Smooth muscle cell of the brain vasculature (primary cell): Measurements from ENCODE around the gene POLE2.
"Not testable (repeated sequence)": the region's sequence is repeated elsewhere in the genome, so short reads cannot be mapped to it uniquely, and the experiment has no call there.

Experiments
- DNase-seq: peaks from one replicate; pipeline ENCODE4 v3.0.0-alpha.2; 2012; ENCODE audit warnings: low read depth, low spot score

The POLE2 gene, protein sequence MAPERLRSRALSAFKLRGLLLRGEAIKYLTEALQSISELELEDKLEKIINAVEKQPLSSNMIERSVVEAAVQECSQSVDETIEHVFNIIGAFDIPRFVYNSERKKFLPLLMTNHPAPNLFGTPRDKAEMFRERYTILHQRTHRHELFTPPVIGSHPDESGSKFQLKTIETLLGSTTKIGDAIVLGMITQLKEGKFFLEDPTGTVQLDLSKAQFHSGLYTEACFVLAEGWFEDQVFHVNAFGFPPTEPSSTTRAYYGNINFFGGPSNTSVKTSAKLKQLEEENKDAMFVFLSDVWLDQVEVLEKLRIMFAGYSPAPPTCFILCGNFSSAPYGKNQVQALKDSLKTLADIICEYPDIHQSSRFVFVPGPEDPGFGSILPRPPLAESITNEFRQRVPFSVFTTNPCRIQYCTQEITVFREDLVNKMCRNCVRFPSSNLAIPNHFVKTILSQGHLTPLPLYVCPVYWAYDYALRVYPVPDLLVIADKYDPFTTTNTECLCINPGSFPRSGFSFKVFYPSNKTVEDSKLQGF

DNA sequence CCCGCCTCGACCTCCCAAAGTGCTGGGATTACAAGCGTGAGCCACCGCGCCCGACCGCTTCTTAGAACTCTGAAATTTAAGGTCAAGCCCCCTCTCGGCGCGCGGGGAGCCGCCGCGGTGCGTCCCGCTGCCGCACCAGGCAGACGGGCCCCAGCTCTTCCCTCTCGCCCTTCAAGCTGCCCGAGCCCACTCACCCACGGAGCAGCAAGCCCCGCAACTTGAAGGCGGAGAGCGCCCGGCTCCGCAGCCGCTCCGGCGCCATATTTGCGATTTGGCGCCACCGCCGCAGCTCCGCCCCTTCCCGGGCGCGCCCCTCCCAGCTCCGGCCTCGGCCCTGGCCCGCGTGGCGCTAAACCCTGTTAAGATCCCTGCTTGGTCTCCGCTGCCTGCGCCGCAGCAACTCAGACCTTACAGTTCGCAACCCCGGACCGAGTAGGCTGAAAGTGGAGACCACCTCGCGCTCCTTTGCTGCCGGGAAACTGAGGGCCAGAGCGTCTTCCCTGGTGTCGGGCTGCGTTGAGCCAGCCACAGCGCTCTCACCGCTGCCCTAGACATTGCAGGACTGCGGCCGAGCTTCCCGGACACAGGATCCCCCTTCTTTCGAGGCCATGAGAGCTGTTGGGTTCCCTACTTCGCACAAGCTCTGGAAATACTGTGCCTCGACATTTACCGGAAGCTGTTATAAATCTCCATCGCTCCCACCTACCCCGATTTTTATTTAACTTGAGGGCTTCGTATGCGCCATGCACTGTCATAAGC is at the start of gene POLE2:
Gene POLE2 (minus strand): TSS at position 273 of the 759 bp plus-strand sequence. CDS start 11 bp downstream, at position 262.
- DNase-seq, result peak; percentile 35

DNA sequence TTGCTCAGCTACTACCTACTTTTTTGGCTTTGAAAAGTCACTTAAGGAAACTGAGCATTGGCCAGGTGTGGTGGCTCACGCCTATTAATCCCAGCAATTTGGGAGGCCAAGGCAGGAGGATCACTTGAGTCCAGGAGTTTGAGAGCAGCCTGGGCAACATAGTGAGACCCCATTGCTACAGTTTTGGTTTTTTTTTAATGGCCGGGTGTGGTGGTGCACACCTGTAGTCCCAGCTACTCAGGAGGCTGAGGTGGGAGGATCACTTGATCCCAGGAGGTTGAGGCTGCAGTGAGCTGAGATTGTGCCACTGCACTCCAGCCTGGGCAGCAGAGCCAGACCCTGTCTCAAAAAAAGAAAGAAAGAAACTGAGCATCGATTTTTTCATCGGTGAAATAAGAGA is 47.7 kb upstream of the POLE2 start:
- DNase-seq, result not testable (repeated sequence)

DNA sequence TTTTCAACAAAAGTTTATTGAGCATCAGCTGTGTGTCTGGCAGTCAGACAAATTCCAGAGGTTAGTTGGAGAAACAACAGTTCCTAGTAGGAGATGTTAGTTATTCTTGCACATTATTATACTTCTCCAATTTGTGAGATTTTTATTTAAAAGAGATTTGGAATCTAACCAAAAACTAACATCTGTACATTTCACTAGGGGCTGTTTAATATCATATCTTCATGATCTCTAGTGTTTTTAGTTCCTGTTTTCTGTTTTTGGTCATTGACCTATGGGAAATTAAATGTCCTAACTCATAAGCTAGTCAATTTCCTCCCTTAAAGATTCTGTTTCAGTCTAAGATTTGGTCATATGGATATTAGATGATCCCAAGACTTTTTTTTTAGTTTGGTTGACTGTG is 45.8 kb upstream of the POLE2 start:
- DNase-seq, result no peak

DNA sequence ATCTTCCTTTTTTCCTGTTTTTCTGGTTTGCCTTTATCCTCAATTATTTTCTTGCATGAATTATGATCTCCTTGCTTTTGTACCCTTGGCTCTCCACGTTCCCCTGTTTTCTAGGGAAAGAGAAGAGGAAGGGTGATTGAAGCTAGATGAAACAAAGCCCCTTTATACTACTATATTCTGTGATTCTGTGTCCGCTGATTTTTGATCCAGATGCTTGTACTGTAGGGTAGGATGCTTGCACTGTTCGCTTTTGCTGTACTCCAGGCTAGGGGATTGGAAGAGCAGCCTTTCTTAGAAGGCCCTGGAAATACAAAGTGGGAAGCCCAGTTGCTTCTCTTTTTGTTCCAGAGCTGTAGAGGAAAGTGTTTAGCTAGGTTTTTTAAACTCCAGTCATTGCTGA is 44.9 kb upstream of the POLE2 start:
- no peak for DNase-seq

DNA sequence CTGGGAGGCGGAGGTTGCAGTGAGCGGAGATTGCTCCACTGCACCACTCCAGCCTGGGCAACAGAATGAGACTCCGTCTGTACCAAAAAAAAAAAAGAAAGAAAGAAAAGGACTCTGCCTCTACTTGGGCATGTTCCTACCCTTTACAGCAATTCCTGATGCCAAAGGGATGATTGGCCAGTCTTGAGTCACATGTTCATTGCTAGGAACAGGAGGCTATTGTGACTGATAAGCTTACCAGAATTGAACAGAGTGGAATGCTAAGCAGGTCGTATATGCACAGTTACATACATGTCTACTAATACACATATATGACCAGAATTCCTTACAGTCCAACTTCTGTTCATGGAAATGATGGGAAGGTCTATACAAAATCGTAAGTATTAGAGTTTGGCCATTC is 39.2 kb upstream of the POLE2 start:
- no peak for DNase-seq

DNA sequence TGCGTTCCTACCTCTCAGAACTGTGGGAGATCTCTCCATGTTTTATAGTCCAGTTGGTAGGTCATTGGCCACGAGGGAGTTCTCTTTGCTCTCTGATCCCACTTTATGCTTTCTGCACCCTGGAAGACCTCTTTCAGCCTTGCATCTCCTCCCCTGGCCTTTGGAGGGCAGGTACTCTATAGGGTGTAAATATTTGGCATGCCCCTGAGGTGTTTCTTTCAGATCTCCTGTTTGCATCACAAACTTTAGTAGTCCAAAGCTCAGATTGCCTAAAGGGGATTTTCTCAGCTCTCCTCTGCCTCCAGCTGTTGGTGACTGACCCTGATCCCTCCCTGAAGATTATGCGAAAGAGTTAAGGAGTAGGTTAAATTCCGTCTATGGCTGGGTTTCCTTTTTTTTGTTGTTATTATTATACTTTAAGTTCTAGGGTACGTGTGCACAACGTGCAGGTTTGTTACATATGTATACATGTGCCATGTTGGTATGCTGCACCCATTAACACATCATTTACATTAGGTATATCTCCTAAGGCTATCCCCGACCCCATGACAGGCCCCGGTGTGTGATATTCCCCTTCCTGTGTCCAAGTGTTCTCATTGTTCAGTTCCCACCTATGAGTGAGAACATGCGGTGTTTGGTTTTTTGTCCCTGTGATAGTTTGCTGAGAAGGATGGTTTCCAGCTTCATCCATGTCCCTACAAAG is 33.9 kb upstream of the POLE2 start:
- not testable (repeated sequence) for DNase-seq

DNA sequence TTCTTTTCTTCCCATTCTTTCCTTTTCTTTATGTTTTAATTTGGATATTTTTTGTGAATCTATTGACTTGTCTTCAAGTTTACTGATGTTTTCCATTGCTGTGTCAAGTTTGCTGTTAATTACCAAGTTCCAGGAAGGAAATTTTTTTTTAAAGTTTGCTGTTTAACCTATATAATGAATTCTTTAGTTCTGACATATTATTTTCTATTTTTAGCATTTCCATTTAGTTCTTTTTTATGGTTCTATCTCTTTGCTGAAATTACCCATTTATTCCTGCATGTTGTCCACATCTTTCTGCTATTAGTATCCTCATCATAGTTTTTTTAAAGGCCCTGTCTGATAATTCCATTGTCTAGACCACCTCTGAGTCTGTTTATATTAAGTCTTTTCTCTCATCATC is 32.7 kb upstream of the POLE2 start:
- DNase-seq, result no peak

DNA sequence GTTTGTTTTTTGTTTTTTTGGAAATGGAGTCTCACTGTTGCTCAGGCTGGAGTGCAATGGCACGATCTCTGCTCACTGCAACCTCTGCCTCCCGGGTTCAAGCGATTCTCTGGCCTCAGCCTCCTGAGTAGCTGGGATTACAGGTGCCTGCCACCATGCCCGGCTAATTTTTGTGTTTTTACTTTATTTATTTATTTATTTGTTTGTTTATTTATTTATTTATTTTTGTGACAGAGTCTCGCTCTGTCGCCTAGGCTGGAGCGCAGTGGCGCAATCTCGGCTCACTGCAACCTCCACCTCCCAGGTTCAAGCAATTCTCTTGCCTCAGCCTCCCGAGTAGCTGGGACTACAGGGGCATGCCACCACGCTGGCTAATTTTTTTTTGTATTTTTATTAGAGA is 23.0 kb upstream of the POLE2 start:
- DNase-seq, result not testable (repeated sequence)

DNA sequence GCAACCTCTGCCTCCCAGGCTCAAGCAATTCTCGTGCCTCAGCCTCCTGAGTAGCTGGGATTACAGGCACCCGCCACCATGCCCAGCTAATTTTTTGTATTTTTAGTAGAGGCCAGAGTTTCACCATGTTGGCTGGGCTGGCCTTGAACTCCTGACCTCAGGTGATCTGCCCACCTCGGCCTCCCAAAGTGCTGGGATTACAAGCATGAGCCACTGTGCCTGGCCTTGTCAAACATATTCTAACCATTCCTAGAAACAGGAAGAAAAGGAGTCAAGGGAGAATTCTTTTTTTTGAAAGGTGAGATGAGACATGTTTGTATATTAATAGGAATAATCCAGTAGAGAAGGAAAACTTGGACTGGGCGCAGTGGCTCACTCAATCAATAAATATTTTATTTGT is 16.5 kb upstream of the POLE2 start:
- DNase-seq, result not testable (repeated sequence)

DNA sequence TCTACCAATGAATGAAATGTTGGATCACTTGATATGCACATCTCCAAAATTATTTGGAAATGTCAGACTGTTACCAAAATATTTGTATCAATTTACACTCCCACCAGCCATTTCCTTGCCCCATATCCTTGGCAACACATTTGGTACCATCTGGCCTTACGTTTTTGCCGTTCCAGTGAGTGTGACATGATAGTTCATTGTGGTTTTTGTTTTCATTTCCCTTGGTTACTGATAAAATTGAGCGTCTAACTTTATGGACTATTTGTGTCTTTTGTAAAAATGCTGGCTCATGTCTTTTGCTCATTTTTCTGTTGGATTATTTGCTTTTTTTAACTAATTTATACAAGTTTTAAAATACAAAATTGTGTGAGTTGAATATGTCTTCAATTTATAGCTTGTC is 16.0 kb upstream of the POLE2 start:
- no peak for DNase-seq

DNA sequence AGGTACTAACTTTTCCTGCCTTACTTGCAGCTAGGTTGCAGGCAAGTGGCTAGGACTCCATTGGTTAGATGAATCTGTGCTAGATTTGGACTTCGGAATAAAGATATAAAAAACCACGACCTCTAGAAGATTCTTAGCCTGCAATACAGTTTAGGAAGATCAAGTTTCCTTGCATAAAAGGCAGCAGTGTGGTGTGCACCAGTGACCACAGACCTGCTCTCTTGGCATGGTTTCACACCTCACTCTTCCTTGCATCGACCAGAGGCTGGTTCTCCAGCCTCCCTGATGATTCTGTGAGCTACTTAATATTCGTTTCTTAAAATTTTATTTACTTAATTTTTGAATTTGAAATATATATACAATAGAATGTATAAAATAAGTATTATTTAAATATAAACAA is 14.7 kb upstream of the POLE2 start:
- no peak for DNase-seq

DNA sequence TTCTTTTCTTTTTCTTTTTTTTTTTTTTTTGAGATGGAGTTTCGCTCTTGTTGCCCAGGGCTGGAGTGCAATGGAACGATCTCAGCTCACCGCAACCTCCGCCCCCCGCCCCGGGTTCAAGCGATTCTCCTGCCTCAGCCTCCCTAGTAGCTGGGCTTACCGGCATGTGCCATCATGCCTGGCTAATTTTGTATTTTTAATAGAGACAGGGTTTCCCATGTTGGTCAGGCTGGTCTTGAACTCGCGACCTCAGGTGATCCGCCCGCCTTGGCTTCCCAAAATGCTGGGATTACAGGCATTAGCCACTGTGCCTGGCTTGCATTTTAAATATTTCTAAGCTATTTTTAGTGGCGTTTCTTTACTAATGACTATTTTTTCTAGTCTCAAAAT is 5.7 kb upstream of the POLE2 start:
- DNase-seq, result not testable (repeated sequence)

DNA sequence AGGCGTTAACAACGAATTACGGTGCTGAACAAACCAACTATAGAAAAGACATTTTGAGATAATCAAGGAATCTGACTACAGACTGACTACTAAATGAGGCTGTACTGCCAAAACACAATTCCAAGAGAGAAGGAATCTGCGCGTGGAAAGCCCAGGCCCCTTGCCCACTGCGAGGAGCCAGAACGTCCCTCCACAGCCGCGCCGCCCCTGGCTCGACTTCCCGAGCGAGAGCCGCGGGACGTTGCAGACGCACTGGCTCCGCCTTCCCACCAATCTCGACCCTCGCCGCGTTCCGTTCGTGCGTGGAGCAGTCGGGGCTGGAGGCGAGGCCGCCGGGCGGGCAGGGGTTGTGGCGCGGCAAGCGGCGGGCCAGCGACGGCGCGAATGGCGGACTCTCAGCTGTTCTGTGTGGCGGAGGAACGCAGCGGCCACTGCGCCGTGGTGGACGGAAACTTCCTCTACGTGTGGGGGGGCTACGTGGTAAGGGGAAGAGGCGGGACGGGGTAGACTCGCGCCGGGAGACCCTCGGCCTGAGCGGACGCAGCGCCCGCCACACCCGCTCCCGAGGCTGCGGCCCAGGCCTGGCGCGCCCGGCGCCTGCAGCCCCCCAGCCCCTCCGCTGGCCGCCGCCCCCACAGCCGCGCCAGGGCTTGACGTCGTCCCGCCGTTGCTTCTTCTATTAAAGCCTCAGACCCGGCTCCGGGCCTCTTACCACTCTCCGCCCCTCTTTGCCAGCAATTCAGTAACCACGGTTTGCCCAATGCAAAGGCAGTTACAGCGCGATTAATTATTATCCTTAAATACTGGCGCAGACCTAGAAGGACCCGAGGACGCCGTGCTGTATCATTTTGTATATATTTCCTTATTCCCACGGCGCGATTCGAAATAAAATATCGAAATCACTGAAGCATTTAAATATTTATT is 5.1 kb upstream of the POLE2 start, which contains the start of gene KLHDC1:
Gene KLHDC1 (plus strand): TSS at position 310 of the 924 bp plus-strand sequence. CDS start 75 bp downstream, at position 385.
- DNase-seq, result peak; percentile 36

DNA sequence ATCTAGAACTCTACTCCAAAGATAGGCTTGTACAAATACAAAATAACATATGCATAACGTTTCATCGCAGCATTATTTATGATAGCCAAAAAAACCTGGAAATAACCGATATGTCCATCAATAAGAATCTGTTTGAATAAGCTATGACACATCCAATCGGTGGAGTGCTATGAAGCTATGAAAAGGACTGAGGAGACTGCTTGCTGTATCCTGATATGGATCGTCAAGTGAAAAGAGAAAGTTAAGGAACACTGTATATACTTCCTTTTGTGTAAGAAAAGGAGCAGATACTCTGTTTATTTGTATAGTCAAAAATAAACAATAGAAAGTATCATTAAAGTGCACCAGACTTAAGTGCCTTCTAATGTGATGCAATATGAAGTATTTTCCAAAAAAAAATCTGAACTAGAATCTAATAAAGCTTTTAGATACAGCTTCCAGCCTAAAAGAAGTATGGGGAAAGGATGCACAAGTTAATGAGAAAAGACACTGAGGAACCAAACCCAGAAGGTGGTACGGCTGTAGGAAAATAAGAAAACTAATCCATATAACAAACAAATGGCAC is 4.3 kb upstream of the POLE2 start:
- no peak for DNase-seq

DNA sequence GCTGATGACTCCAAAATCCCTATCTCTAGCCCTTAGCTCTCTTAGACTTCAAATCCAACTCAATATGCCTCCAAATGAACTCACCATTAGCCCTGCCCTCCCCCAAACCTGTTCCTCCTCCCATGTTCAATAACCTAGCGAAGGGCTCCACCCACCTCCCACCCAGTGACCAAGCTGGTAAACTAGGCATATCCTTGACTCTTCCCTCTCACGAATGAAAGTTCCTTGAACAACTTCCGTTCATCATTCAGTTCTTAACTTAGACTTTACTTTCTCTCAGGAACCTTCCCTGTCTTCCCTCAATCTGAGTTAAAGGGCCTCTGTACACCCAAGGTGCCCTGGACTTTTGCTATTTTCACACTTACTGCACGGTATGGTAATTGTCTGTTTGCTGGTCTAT is 3.0 kb upstream of the POLE2 start:
- DNase-seq, result no peak

DNA sequence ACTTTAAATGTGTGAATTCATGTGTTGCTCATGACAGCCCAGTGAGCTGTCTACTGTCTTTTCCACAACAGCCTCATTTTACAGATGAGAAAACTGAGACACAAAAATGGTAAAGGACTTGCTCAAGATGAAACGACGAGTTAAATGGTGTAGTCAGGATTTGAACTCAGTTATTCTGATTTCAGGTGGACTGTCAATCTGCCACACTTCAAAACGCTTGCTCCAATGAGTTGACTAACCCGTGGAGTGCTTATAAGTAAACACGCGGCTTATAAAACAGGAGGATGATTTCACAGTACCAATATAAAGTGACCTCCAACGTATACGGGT is 652 bp upstream of the POLE2 start:
- DNase-seq, result no peak

DNA sequence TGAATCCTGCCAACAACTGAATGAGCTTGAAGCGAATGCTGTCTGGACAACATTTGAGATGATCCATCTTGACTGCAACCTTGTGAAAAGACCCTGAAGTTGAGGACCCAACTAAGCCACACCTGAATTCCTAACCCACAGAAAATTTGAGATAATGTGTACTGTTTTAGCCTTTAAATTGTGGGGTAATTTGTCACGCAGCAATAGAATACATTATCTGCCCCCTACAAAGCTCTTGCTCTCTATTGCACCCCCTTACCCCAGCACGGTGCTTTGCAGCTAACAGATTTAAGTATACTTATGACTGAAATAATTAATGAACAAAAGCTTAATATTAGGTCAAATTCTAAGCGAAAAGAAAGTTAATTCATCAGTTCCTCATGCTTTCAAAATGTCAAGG is 1.6 kb downstream of the POLE2 start:
- no peak for DNase-seq

DNA sequence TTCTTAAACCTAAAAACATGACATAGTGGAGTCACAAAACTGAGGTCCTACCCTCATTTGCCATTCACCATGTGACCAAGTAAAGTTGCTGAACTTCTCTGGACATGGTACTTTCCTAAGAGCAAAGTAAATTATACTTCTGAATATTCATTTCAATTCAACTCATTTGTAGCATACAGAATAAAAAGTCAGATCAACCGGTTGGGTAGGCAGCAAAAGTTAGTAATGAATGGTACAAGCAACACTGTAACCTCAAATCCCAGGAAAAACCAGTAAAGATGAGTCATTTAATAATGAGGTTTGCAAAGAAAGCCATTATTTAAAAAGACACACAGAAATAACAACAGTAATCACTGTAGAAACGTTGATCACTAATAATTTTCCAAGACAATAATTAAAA is 8.7 kb downstream of the POLE2 start:
- no peak for DNase-seq

DNA sequence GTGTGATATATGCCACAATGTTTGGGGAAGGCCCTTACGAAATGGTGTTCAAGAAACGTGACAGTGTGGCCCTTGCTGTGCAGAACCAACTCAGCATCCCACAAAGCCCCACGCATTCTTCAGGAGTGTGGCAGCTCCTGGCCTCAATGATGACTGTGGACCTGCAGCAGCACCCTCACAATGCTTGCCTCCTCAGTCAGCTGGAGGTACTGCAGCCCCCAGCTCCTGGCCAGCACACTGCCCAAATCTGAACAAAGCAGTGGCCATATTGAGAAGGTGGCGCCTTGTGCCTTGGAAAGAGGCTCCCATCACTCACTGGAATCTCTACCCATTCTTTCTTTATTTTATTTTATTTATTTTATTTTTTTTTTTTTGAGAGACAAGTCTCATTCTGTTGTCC is 10.4 kb downstream of the POLE2 start:
- no peak for DNase-seq

DNA sequence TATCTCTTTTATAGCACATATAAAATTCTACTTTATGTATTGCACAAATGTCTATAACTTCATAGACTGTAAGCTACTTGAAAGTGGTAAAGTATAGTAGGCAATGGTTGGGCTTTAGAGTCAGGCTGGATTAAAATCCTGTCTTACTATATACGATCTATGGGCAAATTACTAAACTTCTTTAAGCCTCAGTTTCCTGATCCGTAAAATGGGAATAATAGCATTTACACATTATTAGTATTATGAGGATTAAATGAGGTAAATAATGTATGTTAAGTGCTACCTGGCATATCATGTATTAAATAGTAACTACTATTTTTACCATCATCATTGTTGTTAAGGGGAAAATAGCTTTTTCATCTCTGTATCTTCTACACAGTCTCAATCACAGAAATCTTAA is 14.4 kb downstream of the POLE2 start:
- no peak for DNase-seq

DNA sequence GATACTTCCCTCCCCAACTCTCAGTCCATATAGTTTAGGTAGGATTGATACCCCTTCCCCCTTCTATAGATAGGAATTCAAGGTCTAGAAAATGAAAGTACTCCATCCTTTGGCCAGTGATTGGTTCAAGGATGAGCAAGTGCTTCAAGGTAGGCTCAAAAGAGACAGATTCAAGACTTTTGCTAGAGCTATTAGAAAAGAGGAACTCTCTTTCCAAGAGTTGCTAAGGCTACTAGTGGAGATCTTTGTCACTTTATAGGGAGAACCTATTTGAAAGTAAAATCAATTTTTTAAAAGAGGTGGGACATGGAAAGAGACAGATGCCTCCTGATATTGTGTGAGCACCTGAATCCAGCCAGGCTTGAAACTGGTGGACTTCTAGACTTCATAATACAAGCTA is 17.5 kb downstream of the POLE2 start:
- no peak for DNase-seq
